MM.1S (cell line): ENCODE measurements around the gene MPL.

Experiments
- DNase-seq: peaks from one replicate; pipeline ENCODE4 v3.0.0-alpha.2; 2015
- H2AFZ ChIP-seq: fragments of 300-600 bp; sonication (generic); 2 replicates; pipeline ENCODE4 v1.6.0; 2016; ENCODE audit warnings: antibody characterized with exemption, low read length
- H3F3A ChIP-seq: fragments of 300-600 bp; sonication (generic); 2 replicates; pipeline ENCODE4 v1.6.1; 2016; ENCODE audit warnings: mild to moderate bottlenecking, antibody characterized with exemption, low read length, moderate library complexity, mixed read lengths; ENCODE audit not compliant: insufficient read depth
- H3K27ac ChIP-seq: fragments of 300-600 bp; sonication (generic); 2 replicates; pipeline ENCODE4 v1.5.1; 2016; ENCODE audit warnings: mild to moderate bottlenecking, low read length
- H3K27me3 ChIP-seq: fragments of 300-600 bp; sonication (generic); replicated peaks from 2 replicates; pipeline ENCODE4 v1.6.0; 2016; ENCODE audit warnings: low read length; ENCODE audit not compliant: insufficient read depth
- H3K36me3 ChIP-seq: fragments of 300-600 bp; sonication (generic); replicated peaks from 2 replicates; pipeline ENCODE4 v1.6.1; 2016; ENCODE audit warnings: mild to moderate bottlenecking, low read length, mixed read lengths; ENCODE audit not compliant: insufficient read depth
- H3K4me1 ChIP-seq: fragments of 300-600 bp; sonication (generic); 2 replicates; pipeline ENCODE4 v1.6.1; 2016; ENCODE audit warnings: low read length, mixed read lengths
- H3K4me2 ChIP-seq: fragments of 300-600 bp; sonication (generic); 2 replicates; pipeline ENCODE4 v1.6.0; 2016; ENCODE audit warnings: low read depth, low read length
- H3K4me3 ChIP-seq: fragments of 300-600 bp; sonication (generic); 2 replicates; pipeline ENCODE4 v1.5.1; 2016; ENCODE audit warnings: low read length, mixed read lengths
- H3K79me2 ChIP-seq: fragments of 300-600 bp; sonication (generic); 2 replicates; pipeline ENCODE4 v1.6.1; 2016; ENCODE audit warnings: mixed run types, low read length, mixed read lengths
- H3K9ac ChIP-seq: fragments of 300-600 bp; sonication (generic); 2 replicates; pipeline ENCODE4 v1.6.1; 2016; ENCODE audit warnings: low read length, mixed read lengths
- H3K9me2 ChIP-seq: fragments of 300-600 bp; sonication (generic); replicated peaks from 2 replicates; pipeline ENCODE4 v1.6.1; 2016; ENCODE audit warnings: mild to moderate bottlenecking, low read length, mixed read lengths; ENCODE audit not compliant: insufficient read depth
- H3K9me3 ChIP-seq: fragments of 300-600 bp; sonication (generic); replicated peaks from 2 replicates; pipeline ENCODE4 v1.6.1; 2016; ENCODE audit warnings: mild to moderate bottlenecking, low read length, mixed read lengths; ENCODE audit not compliant: insufficient read depth
- H4K20me1 ChIP-seq: fragments of 300-600 bp; sonication (generic); 2 replicates; pipeline ENCODE4 v1.6.1; 2016; ENCODE audit warnings: mild to moderate bottlenecking, low read length, moderate library complexity, mixed read lengths; ENCODE audit not compliant: insufficient read depth
- EZH2 ChIP-seq: fragments of 300-600 bp; sonication (generic); optimal IDR thresholded peaks from 2 replicates; pipeline ENCODE3; 2017; ENCODE audit warnings: low read depth, mild to moderate bottlenecking, antibody characterized with exemption, low read length, mixed read lengths
- EZH2phosphoT487 ChIP-seq: fragments of 300-600 bp; sonication (generic); IDR thresholded peaks from 2 replicates; pipeline ENCODE4 v1.6.1; 2018; ENCODE audit warnings: antibody characterized with exemption, low read length
- TF ChIP-seq, protein P1 (sequence below): fragments of 300-600 bp; sonication (generic); IDR thresholded peaks from 2 replicates; pipeline ENCODE4 v1.5.1; 2016; ENCODE audit warnings: antibody characterized with exemption, low read length, mixed read lengths

Gene MPL

GRCh38 chr1:43357251-43357650, 19.6 kb downstream of the MPL start:
- Histone ChIP-seq H3K27me3 (no peaks in the 10 kb centered on the region), H3F3A (peaks cover 20% of the 10 kb centered on the region), H3K9me3 (no peaks in the 10 kb centered on the region), H3K27ac (no peak overlapping the region), H2AFZ (no peak overlapping the region), H3K9ac (no peak overlapping the region), H3K36me3 (peaks cover 9% of the 10 kb centered on the region), H3K9me2 (no peaks in the 10 kb centered on the region), H4K20me1 (no peaks in the 10 kb centered on the region), H3K4me3 (no peak overlapping the region), H3K4me2 (no peak overlapping the region), H3K4me1 (peaks cover 18% of the 10 kb centered on the region), H3K79me2 (peaks cover 34% of the 10 kb centered on the region)
- TF ChIP-seq, protein P1, sequence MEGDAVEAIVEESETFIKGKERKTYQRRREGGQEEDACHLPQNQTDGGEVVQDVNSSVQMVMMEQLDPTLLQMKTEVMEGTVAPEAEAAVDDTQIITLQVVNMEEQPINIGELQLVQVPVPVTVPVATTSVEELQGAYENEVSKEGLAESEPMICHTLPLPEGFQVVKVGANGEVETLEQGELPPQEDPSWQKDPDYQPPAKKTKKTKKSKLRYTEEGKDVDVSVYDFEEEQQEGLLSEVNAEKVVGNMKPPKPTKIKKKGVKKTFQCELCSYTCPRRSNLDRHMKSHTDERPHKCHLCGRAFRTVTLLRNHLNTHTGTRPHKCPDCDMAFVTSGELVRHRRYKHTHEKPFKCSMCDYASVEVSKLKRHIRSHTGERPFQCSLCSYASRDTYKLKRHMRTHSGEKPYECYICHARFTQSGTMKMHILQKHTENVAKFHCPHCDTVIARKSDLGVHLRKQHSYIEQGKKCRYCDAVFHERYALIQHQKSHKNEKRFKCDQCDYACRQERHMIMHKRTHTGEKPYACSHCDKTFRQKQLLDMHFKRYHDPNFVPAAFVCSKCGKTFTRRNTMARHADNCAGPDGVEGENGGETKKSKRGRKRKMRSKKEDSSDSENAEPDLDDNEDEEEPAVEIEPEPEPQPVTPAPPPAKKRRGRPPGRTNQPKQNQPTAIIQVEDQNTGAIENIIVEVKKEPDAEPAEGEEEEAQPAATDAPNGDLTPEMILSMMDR = no peak
- TF ChIP-seq EZH2phosphoT487 (no peak), EZH2 (no peak)
- no peak for DNase-seq

GRCh38 chr1:43358121-43358745, 20.6 kb downstream of the MPL start:
- Histone ChIP-seq H3K9ac (peak overlapping the region; percentile 87), H3K27me3 (no peaks in the 10 kb centered on the region), H4K20me1 (no peaks in the 10 kb centered on the region), H3K79me2 (peaks cover 34% of the 10 kb centered on the region), H3F3A (peaks cover 26% of the 10 kb centered on the region), H3K9me3 (no peaks in the 10 kb centered on the region), H2AFZ (peak overlapping the region; percentile 98), H3K27ac (peak overlapping the region; percentile 76; the same call in 1 of the 2 replicates), H3K4me1 (peaks cover 18% of the 10 kb centered on the region), H3K9me2 (no peaks in the 10 kb centered on the region), H3K36me3 (peaks cover 9% of the 10 kb centered on the region), H3K4me3 (peak overlapping the region; percentile 89), H3K4me2 (peak overlapping the region; percentile 92)
- peak; percentile 64 for DNase-seq
- TF ChIP-seq EZH2 = no peak
- TF ChIP-seq, protein P1 = peak; percentile 61
- no peak for TF ChIP-seq EZH2phosphoT487

DNA sequence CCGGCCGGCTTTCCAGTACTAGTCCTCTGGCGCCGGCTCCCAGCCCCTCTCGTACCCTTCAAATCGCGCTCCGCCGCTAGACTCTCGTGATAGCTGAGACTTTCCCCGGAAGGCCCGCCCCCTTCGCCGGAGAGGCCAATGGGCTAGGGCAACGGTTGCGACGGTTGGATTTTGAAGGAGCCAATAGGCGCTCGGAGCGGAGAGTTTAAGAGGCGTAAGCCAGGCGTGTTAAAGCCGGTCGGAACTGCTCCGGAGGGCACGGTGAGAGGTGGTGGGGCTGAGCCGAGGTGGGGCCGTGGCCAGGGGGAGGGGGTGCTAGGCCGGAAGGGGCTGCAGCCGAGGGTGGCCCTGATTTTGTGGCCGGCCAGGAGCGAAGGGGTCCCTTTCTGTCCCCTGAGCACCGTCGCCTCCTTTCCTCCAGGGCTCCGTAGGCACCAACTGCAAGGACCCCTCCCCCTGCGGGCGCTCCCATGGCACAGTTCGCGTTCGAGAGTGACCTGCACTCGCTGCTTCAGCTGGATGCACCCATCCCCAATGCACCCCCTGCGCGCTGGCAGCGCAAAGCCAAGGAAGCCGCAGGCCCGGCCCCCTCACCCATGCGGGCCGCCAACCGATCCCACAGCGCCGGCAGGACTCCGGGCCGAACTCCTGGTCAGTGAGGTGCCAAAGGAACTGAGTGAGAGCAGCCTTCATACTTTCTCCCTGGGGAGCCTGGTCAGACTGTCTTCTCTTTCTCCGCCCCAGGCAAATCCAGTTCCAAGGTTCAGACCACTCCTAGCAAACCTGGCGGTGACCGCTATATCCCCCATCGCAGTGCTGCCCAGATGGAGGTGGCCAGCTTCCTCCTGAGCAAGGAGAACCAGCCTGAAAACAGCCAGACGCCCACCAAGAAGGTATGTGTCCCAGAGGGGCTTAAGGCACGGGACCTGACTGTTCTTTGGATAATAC, 21.4 kb downstream of the MPL start, which contains the start of gene CDC20:
TSS of gene CDC20 (plus strand) at position 236 of the 948 bp plus-strand sequence. CDS start at position 471, 235 bp downstream.
- peak within 1 kb of the TSS; percentile 98 for H2AFZ ChIP-seq
- peaks cover 9% of the 10 kb centered on the region for H3K36me3 ChIP-seq
- H3K27me3 ChIP-seq = no peaks in the 10 kb centered on the region
- H3K4me2 ChIP-seq = peak within 1 kb of the TSS; percentile 92
- no peaks in the 10 kb centered on the region for H3K9me2 ChIP-seq
- H3K4me1 ChIP-seq = peaks cover 18% of the 10 kb centered on the region
- H3K79me2 ChIP-seq = peaks cover 34% of the 10 kb centered on the region
- peak within 1 kb of the TSS; percentile 76; the same call in 1 of the 2 replicates for H3K27ac ChIP-seq
- DNase-seq = peak; percentile 99
- peak within 1 kb of the TSS; percentile 87 for H3K9ac ChIP-seq
- H3F3A ChIP-seq = peaks cover 34% of the 10 kb centered on the region
- H4K20me1 ChIP-seq = no peaks in the 10 kb centered on the region
- H3K4me3 ChIP-seq = peak within 1 kb of the TSS; percentile 89
- no peak for TF ChIP-seq EZH2phosphoT487
- no peak for TF ChIP-seq EZH2
- TF ChIP-seq, protein P1 = no peak
- no peaks in the 10 kb centered on the region for H3K9me3 ChIP-seq
